Right lobe of liver (tissue), 6 donors: Measurements from ENCODE around the gene AP5Z1. TPM values are rescaled to one million over a fixed set of nuclear protein-coding genes. Genes with fewer than 3 reads are reported as not detected.

Experiments
- ATAC-seq, 4 donors: fragments of 200-7000 bp; cut with Tn5 transposase; one replicate each; pipeline ENCODE4 v1.9.1; 2020; ENCODE audit warnings: mild to moderate bottlenecking in 4 of 4, moderate library complexity in 4 of 4
- DNase-seq, 3 donors: peaks; one replicate each; pipeline ENCODE4 v3.0.0-alpha.2; 2020
- H3K27ac ChIP-seq, 3 donors: fragments of 200-600 bp; one replicate each; pipeline ENCODE4 v1.8.0; 2022
- H3K27me3 ChIP-seq, 2 donors: fragments of 200-600 bp; one replicate each; pipeline ENCODE4 v1.8.0; 2022
- H3K36me3 ChIP-seq, 4 donors: fragments of 200-600 bp; sonication (generic) in 1 of 4; one replicate each; pipeline versions ENCODE4 v1.5.1 to v1.8.0; 2017 to 2022; ENCODE audit warnings: control low read depth in 1 of 4
- H3K4me1 ChIP-seq, 4 donors: fragments of 200-600 bp; sonication (generic) in 1 of 4; one replicate each; pipeline versions ENCODE4 v1.5.1 to v1.8.0; 2017 to 2022; ENCODE audit warnings: control low read depth in 1 of 4
- H3K4me3 ChIP-seq, 3 donors: fragments of 200-600 bp; one replicate each; pipeline ENCODE4 v1.8.0; 2022
- H3K9me3 ChIP-seq, 4 donors: fragments of 200-600 bp; sonication (generic) in 1 of 4; one replicate each; pipeline versions ENCODE4 v1.5.1 to v1.8.0; 2017 to 2022; ENCODE audit warnings: control low read depth in 1 of 4
- CTCF ChIP-seq, 4 donors: fragments of 200-600 bp in 3 of 4; fragments of 450-650 bp in 1 of 4; IDR thresholded peaks; one replicate each; pipeline versions ENCODE4 v1.5.1 to v1.8.0; 2016 to 2022; ENCODE audit warnings: antibody characterized with exemption in 4 of 4, mild to moderate bottlenecking in 2 of 4
- POLR2A ChIP-seq: fragments of 450-650 bp; IDR thresholded peaks from one replicate; pipeline ENCODE4 v1.6.1; 2017; ENCODE audit warnings: antibody characterized with exemption, mild to moderate bottlenecking
- WGBS: methylation state at CpG from one replicate; pipeline ENCODE4 v1.1.6; 2018; ENCODE audit warnings: low coverage, low lambda C conversion rate; ENCODE audit not compliant: insufficient coverage; ENCODE audit errors: missing lambda C conversion rate; 5-methylcytosine and 5-hydroxymethylcytosine counted together
- intact Hi-C, 2 donors: fragments of 100-400 bp; cut with DNase I; formaldehyde crosslinking; loops; one replicate each; pipeline versions ENCODE4 v1.11.2 to v1.14.1; 2022
- total RNA-seq, 6 experiments: library from RNA; depleted of rRNA in 2 of 6; stranded (reverse); fragments of >200 nt in 2 of 6; fragmentation: NEBNext Ultra II Directional in 3 of 6; extraction: Animal tissue kit (Norgen Biotek cat#: 25700) in 3 of 6; gene quantifications; one replicate each; pipeline versions ENCODE4 v1.1.0 to v1.2.4, GENCODE V29; 2016 to 2023
- donor health status: DM: no; HTN: yes; CAD: no.
- donor health status: DM: no; HTN: no; CAD: no.
- donor health status: DM: no; HTN: no; CAD: no.
- donor health status: DM: no; HTN: yes; CAD: no.
- donor health status: DM: no; HTN: yes; CAD: no.

Gene AP5Z1
- total RNA-seq, 6 experiments from 2014 or later, result 9.7 to 23.6 (median 14.2) TPM

- no peak overlapping the region for H3K27ac ChIP-seq
- no peak for TF ChIP-seq POLR2A
- TF ChIP-seq CTCF (IDR thresholded peaks at IDR 0.05), result no peak
- H3K36me3 ChIP-seq, result peaks cover 0 to 87% (median 31%) of the 10 kb centered on the region in 4 donors
- intact Hi-C loops, result loop anchor here in 1 of 2 donors (10.0 kb wide), 1 partner anchor 144 kb away; no protein-coding TSS in a partner anchor
- no peaks in the 10 kb centered on the region for H3K4me1 ChIP-seq
- DNase-seq (no peak), ATAC-seq (no peak)
- H3K9me3 ChIP-seq, result no peaks in the 10 kb centered on the region
- no peak overlapping the region for H3K4me3 ChIP-seq
- no CpG with 5 or more reads among the region's 29 CpGs for WGBS
- H3K27me3 ChIP-seq, result no peaks in the 10 kb centered on the region
Observed at GRCh38 chr7:4758791-4759190, 16.6 kb upstream of the AP5Z1 start.

DNA sequence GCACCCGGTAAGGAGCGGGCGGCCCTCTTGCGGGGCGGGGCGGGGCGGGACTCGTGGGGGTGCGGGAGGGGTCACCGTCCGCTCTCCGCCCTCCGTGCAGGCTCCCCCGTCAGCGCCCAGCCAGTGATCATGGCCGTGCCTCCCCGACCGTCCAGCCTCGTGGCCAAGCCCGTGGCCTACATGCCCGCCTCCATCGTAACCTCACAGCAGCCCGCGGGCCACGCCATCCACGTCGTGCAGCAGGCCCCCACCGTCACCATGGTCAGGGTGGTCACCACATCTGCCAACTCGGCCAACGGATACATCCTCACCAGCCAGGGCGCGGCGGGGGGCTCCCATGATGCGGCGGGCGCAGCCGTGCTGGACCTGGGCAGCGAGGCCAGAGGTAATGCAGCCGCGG is 16.2 kb upstream of the AP5Z1 start:
- no CpG with 5 or more reads among the region's 40 CpGs for WGBS
- peak in 1 of 4 donors; percentile 3 for ATAC-seq
- intact Hi-C loops, result loop anchor here in 1 of 2 donors (10.0 kb wide), 1 partner anchor 144 kb away; no protein-coding TSS in a partner anchor

DNA sequence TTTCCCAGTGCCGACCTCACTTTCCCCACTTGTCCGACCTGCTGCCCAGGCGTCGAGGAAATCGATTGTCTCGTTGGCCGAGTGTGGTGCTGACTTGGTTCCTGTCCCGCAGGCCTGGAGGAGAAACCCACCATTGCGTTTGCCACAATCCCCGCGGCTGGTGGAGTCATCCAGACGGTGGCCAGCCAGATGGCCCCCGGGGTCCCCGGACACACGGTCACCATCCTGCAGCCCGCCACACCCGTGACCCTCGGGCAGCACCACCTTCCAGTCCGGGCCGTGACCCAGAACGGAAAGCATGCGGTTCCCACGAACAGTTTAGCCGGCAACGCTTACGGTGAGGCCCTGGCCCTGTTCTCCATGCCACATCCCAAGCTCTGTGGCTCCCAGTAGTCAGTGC is 14.5 kb upstream of the AP5Z1 start:
- no peak overlapping the region for H3K27ac ChIP-seq
- intact Hi-C loops, result no loop called here
- no peaks in the 10 kb centered on the region for H3K4me1 ChIP-seq
- no peaks in the 10 kb centered on the region for H3K9me3 ChIP-seq
- H3K4me3 ChIP-seq, result no peak overlapping the region
- no peak for TF ChIP-seq CTCF (IDR thresholded peaks at IDR 0.05)
- DNase-seq, result peak in 1 of 3 donors; percentile 42
- H3K27me3 ChIP-seq, result no peaks in the 10 kb centered on the region
- H3K36me3 ChIP-seq, result peaks cover 0 to 70% (median 24%) of the 10 kb centered on the region in 4 donors
- ATAC-seq, result no peak
- 97% methylated on average over 11 of the region's 26 CpGs for WGBS

More for the DNA sequence above, 16.2 kb upstream of the AP5Z1 start:
- Histone ChIP-seq H3K9me3 (no peaks in the 10 kb centered on the region), H3K27ac (no peak overlapping the region), H3K4me1 (no peaks in the 10 kb centered on the region), H3K36me3 (peaks cover 0 to 87% (median 31%) of the 10 kb centered on the region in 4 donors), H3K4me3 (no peak overlapping the region), H3K27me3 (no peaks in the 10 kb centered on the region)
- DNase-seq, result peak in 1 of 3 donors; percentile 43
- TF ChIP-seq CTCF (IDR thresholded peaks at IDR 0.05) (no peak), POLR2A (no peak)

- Histone ChIP-seq H3K27ac (no peak overlapping the region), H3K36me3 (peaks cover 0 to 56% (median 24%) of the 10 kb centered on the region in 4 donors), H3K4me1 (no peaks in the 10 kb centered on the region), H3K9me3 (no peaks in the 10 kb centered on the region), H3K4me3 (no peak overlapping the region), H3K27me3 (no peaks in the 10 kb centered on the region)
- 88% methylated on average over 10 of the region's 54 CpGs for WGBS
- intact Hi-C loops, result no loop called here
- DNase-seq (no peak), ATAC-seq (peak in 1 of 4 donors; percentile 4)
- TF ChIP-seq CTCF (IDR thresholded peaks at IDR 0.05), result no peak
- TF ChIP-seq POLR2A, result no peak
Observed at GRCh38 chr7:4762121-4763055, 13.0 kb upstream of the AP5Z1 start.
